SK-N-DZ (cell line): Measurements from ENCODE around the gene TMTC2.

Experiments
- small RNA-seq, 2 experiments: library from RNA; depleted of rRNA; stranded (forward); fragments of <200 nt; gene quantifications; one replicate each; pipeline ENCODE3, GENCODE V24; 2014

TMTC2 gene

Small RNA genes within 50 kb of the gene (small RNA-seq; reads per million reads assigned to genes)
- gene RNU6-977P = 0 reads per million in 2 experiments
